ENCODE results near the gene FAM3D.

The FAM3D gene

DNA sequence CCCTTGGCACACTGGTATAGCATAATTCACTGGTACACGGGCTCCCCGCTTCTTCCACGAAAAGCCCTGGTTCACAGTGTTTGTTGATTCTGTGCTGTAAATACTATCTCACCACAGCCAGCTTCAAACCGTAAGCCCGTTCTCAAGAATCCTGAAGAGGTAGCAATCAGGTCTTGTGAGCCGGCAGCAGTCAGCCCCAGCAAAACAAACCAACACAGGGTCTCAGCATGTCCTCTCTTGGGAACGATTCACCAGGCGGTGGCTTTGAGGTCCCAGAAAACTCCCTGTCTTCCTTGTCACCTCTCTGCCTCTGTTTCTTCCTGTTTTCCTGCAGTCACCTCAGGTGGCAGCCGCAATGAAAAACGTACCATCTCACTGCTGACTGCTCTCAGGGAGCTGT is 19.1 kb upstream of the FAM3D start:
- TF ChIP-seq EZH2phosphoT487 (IDR thresholded peaks at IDR 0.05; ENCODE audit: borderline replicate concordance, low read length): no peak
- TF ChIP-seq, protein P1, sequence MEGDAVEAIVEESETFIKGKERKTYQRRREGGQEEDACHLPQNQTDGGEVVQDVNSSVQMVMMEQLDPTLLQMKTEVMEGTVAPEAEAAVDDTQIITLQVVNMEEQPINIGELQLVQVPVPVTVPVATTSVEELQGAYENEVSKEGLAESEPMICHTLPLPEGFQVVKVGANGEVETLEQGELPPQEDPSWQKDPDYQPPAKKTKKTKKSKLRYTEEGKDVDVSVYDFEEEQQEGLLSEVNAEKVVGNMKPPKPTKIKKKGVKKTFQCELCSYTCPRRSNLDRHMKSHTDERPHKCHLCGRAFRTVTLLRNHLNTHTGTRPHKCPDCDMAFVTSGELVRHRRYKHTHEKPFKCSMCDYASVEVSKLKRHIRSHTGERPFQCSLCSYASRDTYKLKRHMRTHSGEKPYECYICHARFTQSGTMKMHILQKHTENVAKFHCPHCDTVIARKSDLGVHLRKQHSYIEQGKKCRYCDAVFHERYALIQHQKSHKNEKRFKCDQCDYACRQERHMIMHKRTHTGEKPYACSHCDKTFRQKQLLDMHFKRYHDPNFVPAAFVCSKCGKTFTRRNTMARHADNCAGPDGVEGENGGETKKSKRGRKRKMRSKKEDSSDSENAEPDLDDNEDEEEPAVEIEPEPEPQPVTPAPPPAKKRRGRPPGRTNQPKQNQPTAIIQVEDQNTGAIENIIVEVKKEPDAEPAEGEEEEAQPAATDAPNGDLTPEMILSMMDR (IDR thresholded peaks at IDR 0.05; ENCODE audit: low read depth, low read length, poor library complexity, severe bottlenecking): no peak

DNA sequence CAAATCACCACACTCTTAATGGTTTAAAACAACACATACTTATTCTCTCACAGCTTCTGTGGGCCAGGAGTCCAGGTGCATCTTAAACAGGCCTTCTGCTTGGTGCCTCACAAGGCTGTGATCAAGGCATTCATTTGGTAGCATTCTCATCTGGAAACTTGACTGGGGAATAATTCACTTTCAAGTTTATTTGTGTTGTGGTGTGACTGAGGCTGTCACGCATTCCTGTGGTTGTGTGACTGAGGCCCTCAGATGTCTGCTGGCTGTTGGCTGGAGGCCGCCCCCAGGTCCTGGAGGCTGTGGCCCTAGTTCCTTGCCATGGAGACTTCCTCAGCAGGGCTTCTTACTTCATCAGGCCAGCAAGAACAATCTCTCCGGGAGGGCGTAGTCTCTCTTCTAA is 16.9 kb upstream of the FAM3D start:
- H3F3A ChIP-seq (ENCODE audit: control insufficient read depth, insufficient read depth): no peaks in the 10 kb centered on the region
- H3K4me3 ChIP-seq (ENCODE audit: low read length): no peak overlapping the region
- no peaks in the 10 kb centered on the region for H3K27me3 ChIP-seq (ENCODE audit: control insufficient read depth, low read length)
- H3K79me2 ChIP-seq (ENCODE audit: control insufficient read depth, low read length): no peaks in the 10 kb centered on the region
- no peaks in the 10 kb centered on the region for H3K9me2 ChIP-seq (replicated peaks; ENCODE audit: control insufficient read depth, low read length)
- no peaks in the 10 kb centered on the region for H4K20me1 ChIP-seq (ENCODE audit: control insufficient read depth, insufficient read depth, low read depth, low read length)
- no peaks in the 10 kb centered on the region for H3K9me3 ChIP-seq (ENCODE audit: control insufficient read depth, insufficient read depth, low read length)
- H3K4me2 ChIP-seq (ENCODE audit: low read length): no peak overlapping the region
- TF ChIP-seq, protein P1 (IDR thresholded peaks at IDR 0.05; ENCODE audit: low read depth, low read length, poor library complexity, severe bottlenecking): no peak
- TF ChIP-seq EZH2phosphoT487 (IDR thresholded peaks at IDR 0.05; ENCODE audit: borderline replicate concordance, low read length): no peak
- H3K4me1 ChIP-seq (ENCODE audit: control insufficient read depth, low read length): no peaks in the 10 kb centered on the region
- no peaks in the 10 kb centered on the region for H3K36me3 ChIP-seq (ENCODE audit: control insufficient read depth, low read length)
- no peak overlapping the region for H3K27ac ChIP-seq (ENCODE audit: low read depth, low read length)

More for the DNA sequence above, 19.1 kb upstream of the FAM3D start:
- H3K36me3 ChIP-seq (ENCODE audit: control insufficient read depth, low read length): no peaks in the 10 kb centered on the region
- H3K9me2 ChIP-seq (replicated peaks; ENCODE audit: control insufficient read depth, low read length): no peaks in the 10 kb centered on the region
- no peak overlapping the region for H3K4me2 ChIP-seq (ENCODE audit: low read length)
- no peaks in the 10 kb centered on the region for H3F3A ChIP-seq (ENCODE audit: control insufficient read depth, insufficient read depth)
- H3K4me1 ChIP-seq (ENCODE audit: control insufficient read depth, low read length): no peaks in the 10 kb centered on the region
- H3K4me3 ChIP-seq (ENCODE audit: low read length): no peak overlapping the region
- H3K27me3 ChIP-seq (ENCODE audit: control insufficient read depth, low read length): no peaks in the 10 kb centered on the region
- peaks cover 5% of the 10 kb centered on the region; the same call in 1 of the 2 replicates for H3K9me3 ChIP-seq (ENCODE audit: control insufficient read depth, insufficient read depth, low read length)
- H4K20me1 ChIP-seq (ENCODE audit: control insufficient read depth, insufficient read depth, low read depth, low read length): no peaks in the 10 kb centered on the region
- H3K27ac ChIP-seq (ENCODE audit: low read depth, low read length): no peak overlapping the region
- H3K79me2 ChIP-seq (ENCODE audit: control insufficient read depth, low read length): no peaks in the 10 kb centered on the region

DNA sequence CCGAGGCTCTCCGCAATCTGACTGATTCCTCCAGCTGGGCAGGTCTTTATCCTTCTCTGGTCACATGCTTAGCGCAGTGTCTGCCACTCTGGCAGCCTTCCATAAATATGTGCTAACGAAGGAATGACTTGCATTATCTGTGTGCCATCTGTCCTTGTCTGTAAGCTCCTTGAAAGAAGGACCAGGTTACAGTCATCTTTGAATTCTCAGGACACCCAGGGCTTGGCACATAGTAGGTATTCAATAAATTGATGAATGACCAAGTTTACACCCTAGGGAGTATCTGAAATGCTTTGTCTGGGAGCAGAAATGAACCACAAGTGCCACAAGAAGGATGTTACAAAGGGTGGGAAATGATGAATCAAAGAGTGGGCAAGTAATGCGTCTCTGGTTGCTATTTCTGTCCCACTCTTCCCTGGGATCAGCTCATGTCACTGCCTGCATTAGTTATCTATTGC is 16.5 kb upstream of the FAM3D start:
- no peak overlapping the region for H3K4me2 ChIP-seq (ENCODE audit: low read length)

More for the DNA sequence above, 16.5 kb upstream of the FAM3D start:
- H4K20me1 ChIP-seq (ENCODE audit: control insufficient read depth, insufficient read depth, low read depth, low read length): no peaks in the 10 kb centered on the region
- no peaks in the 10 kb centered on the region for H3K79me2 ChIP-seq (ENCODE audit: control insufficient read depth, low read length)
- H3K27me3 ChIP-seq (ENCODE audit: control insufficient read depth, low read length): no peaks in the 10 kb centered on the region
- H3K9me2 ChIP-seq (replicated peaks; ENCODE audit: control insufficient read depth, low read length): no peaks in the 10 kb centered on the region
- TF ChIP-seq, protein P1 (IDR thresholded peaks at IDR 0.05; ENCODE audit: low read depth, low read length, poor library complexity, severe bottlenecking): no peak
- TF ChIP-seq EZH2phosphoT487 (IDR thresholded peaks at IDR 0.05; ENCODE audit: borderline replicate concordance, low read length): no peak
- no peaks in the 10 kb centered on the region for H3K9me3 ChIP-seq (ENCODE audit: control insufficient read depth, insufficient read depth, low read length)
- no peaks in the 10 kb centered on the region for H3F3A ChIP-seq (ENCODE audit: control insufficient read depth, insufficient read depth)
- H3K4me1 ChIP-seq (ENCODE audit: control insufficient read depth, low read length): no peaks in the 10 kb centered on the region
- H3K36me3 ChIP-seq (ENCODE audit: control insufficient read depth, low read length): no peaks in the 10 kb centered on the region
- no peak overlapping the region for H3K4me3 ChIP-seq (ENCODE audit: low read length)
- H3K27ac ChIP-seq (ENCODE audit: low read depth, low read length): no peak overlapping the region

All from DOHH2 (cell line).